HEK293 (cell line): ENCODE results near the gene OLIG1.
A peak's percentile ranks its signal among the peaks of the same experiment; 100 is the strongest.

ENCODE experiments used
- CTCF ChIA-PET: fragments of 350-600 bp; formaldehyde crosslinking; extraction: SDS; loops from one replicate; lab custom pipeline; 2021; ENCODE audit warnings: antibody characterized with exemption; lab: Yijun Ruan, JAX
- POLR2A ChIA-PET: fragments of 300-600 bp; formaldehyde crosslinking; extraction: SDS; loops from one replicate; lab custom pipeline; 2020; ENCODE audit warnings: antibody characterized with exemption, inconsistent platforms; lab: Yijun Ruan, JAX
- H3K27ac ChIP-seq: fragments of 200-500 bp; sonication (Bioruptor generic); 2 replicates; pipeline ENCODE4 v1.5.1; 2014; ENCODE audit warnings: low read depth, low read length, control low read depth, inconsistent platforms; ENCODE audit errors: extremely low read depth
- H3K36me3 ChIP-seq, 2 experiments: fragments of 200-500 bp in 1 of 2; sonication (Bioruptor generic) in 1 of 2; 1 replicate in 1 of 2; 2 replicates in 1 of 2; pipeline ENCODE4 v1.5.1; 2014 to 2017; ENCODE audit warnings: inconsistent platforms in 2 of 2, low read length in 2 of 2; ENCODE audit not compliant: control insufficient read depth in 2 of 2, insufficient read depth in 1 of 2
- H3K4me1 ChIP-seq: fragments of 200-500 bp; sonication (Bioruptor generic); 2 replicates; pipeline ENCODE4 v1.5.1; 2014; ENCODE audit warnings: mild to moderate bottlenecking, low read length, inconsistent platforms; ENCODE audit not compliant: control insufficient read depth, insufficient read depth
- H3K4me3 ChIP-seq: 2 replicates; pipeline ENCODE4 v1.5.1; 2011; ENCODE audit warnings: low read depth, mild to moderate bottlenecking, control low read depth, low read length, moderate library complexity
- H3K9me3 ChIP-seq: fragments of 200-500 bp; sonication (Bioruptor generic); 2 replicates; pipeline ENCODE4 v1.5.1; 2014; ENCODE audit warnings: low read depth, low read length, inconsistent platforms; ENCODE audit not compliant: control insufficient read depth, insufficient read depth
- BCL11A ChIP-seq: fragments of 450-650 bp; formaldehyde crosslinking; IDR thresholded peaks from 2 replicates; pipeline ENCODE4 v1.5.1; 2016; ENCODE audit warnings: low read depth, missing biosample characterization, missing genetic modification characterization
- HIC1 ChIP-seq: fragments of 450-650 bp; formaldehyde crosslinking; IDR thresholded peaks from 2 replicates; pipeline ENCODE4 v1.5.1; 2016; ENCODE audit warnings: missing biosample characterization, missing genetic modification characterization
- PRDM2 ChIP-seq: fragments of 450-650 bp; formaldehyde crosslinking; IDR thresholded peaks from 2 replicates; pipeline ENCODE4 v1.5.1; 2016; ENCODE audit warnings: missing biosample characterization, missing genetic modification characterization, borderline replicate concordance
- ZBTB6 ChIP-seq: fragments of 450-650 bp; formaldehyde crosslinking; IDR thresholded peaks from 2 replicates; pipeline ENCODE4 v1.5.1; 2017; ENCODE audit warnings: missing biosample characterization, missing genetic modification characterization
- ZNF202 ChIP-seq: fragments of 450-650 bp; formaldehyde crosslinking; IDR thresholded peaks from 2 replicates; pipeline ENCODE4 v1.5.1; 2016; ENCODE audit warnings: missing biosample characterization, missing genetic modification characterization, borderline replicate concordance
- ZNF449 ChIP-seq: fragments of 450-650 bp; formaldehyde crosslinking; IDR thresholded peaks from 2 replicates; pipeline ENCODE4 v1.5.1; 2017; ENCODE audit warnings: missing biosample characterization, mild to moderate bottlenecking, missing genetic modification characterization, moderate library complexity
- ZNF544 ChIP-seq: fragments of 450-650 bp; formaldehyde crosslinking; IDR thresholded peaks from 2 replicates; pipeline ENCODE4 v1.5.0; 2017; ENCODE audit warnings: missing biosample characterization, missing genetic modification characterization
- ZNF571 ChIP-seq: fragments of 450-650 bp; formaldehyde crosslinking; IDR thresholded peaks from 2 replicates; pipeline ENCODE4 v1.5.0; 2017; ENCODE audit warnings: missing biosample characterization, missing genetic modification characterization
- ZNF837 ChIP-seq: fragments of 450-650 bp; formaldehyde crosslinking; IDR thresholded peaks from 2 replicates; pipeline ENCODE4 v1.5.1; 2016; ENCODE audit warnings: missing biosample characterization, missing genetic modification characterization

The OLIG1 gene

GRCh38 chr21:33021150-33021549 lies 48.8 kb upstream of the OLIG1 start (continued):
- TF ChIP-seq ZNF837 (tag by site-specific recombination) = no peak

GRCh38 chr21:33021667-33022066 lies 48.3 kb upstream of the OLIG1 start:
- POLR2A ChIA-PET = no interaction called here
- CTCF ChIA-PET = interaction anchor here (0.5 to 1.0 kb wide), 6 partner anchors 9 to 430 kb away, joined by 3 to 4 read pairs (median 4); no protein-coding TSS in a partner anchor

GRCh38 chr21:33022489-33022827 lies 47.5 kb upstream of the OLIG1 start:
- H3K9me3 ChIP-seq = no peaks in the 10 kb centered on the region
- H3K4me1 ChIP-seq = no peaks in the 10 kb centered on the region
- H3K27ac ChIP-seq = no peak overlapping the region
- TF ChIP-seq ZNF544 (tag by site-specific recombination) (no peak), PRDM2 (tag by site-specific recombination) (no peak), HIC1 (tag by site-specific recombination) (no peak)
- no peak overlapping the region for H3K4me3 ChIP-seq
- POLR2A ChIA-PET = no interaction called here
- no peaks in the 10 kb centered on the region for H3K36me3 ChIP-seq
- CTCF ChIA-PET = interaction anchor here (1.0 to 1.2 kb wide), 3 partner anchors 13 to 105 kb away, joined by 3 to 4 read pairs (median 3); no protein-coding TSS in a partner anchor

More at GRCh38 chr21:33021667-33022066, 48.3 kb upstream of the OLIG1 start:
- Histone ChIP-seq H3K36me3 (no peaks in the 10 kb centered on the region), H3K4me1 (no peaks in the 10 kb centered on the region), H3K27ac (no peak overlapping the region), H3K4me3 (no peak overlapping the region), H3K9me3 (no peaks in the 10 kb centered on the region)
- TF ChIP-seq ZNF449 (tag by site-specific recombination) (peak; percentile 65), ZBTB6 (tag by site-specific recombination) (peak; percentile 42; the same call in 1 of the 2 replicates), ZNF571 (tag by site-specific recombination) (no peak), BCL11A (tag by site-specific recombination) (no peak), ZNF202 (no peak)
